Gastrocnemius medialis (tissue), 4 donors: ENCODE measurements around the gene RNF38. TPM values are rescaled to one million over a fixed set of nuclear protein-coding genes. Genes with fewer than 3 reads are reported as not detected.
"Not testable (repeated sequence)": the region's sequence is repeated elsewhere in the genome, so short reads cannot be mapped to it uniquely, and the experiment has no call there.

Experiments used
- ATAC-seq, 2 donors: fragments of 150-250 bp; one replicate each; pipeline ENCODE4 v1.9.1; 2016
- DNase-seq, 2 donors: peaks; one replicate each; pipeline ENCODE4 v3.0.0-alpha.2; 2019
- H3K27ac ChIP-seq, 4 donors: fragments of 200-600 bp; sonication (generic); 1 replicate in 1 of 4; 2 replicates in 3 of 4; pipeline ENCODE4 v1.5.1; 2016 to 2018; ENCODE audit warnings: mild to moderate bottlenecking in 2 of 4, moderate library complexity in 1 of 4
- H3K27me3 ChIP-seq, 3 donors: fragments of 200-600 bp; sonication (generic) in 2 of 3; 1 replicate in 1 of 3; 2 replicates in 2 of 3; pipeline versions ENCODE4 v1.5.1 to v1.6.0; 2016 to 2019; ENCODE audit warnings: mild to moderate bottlenecking in 1 of 3, moderate library complexity in 1 of 3
- H3K36me3 ChIP-seq, 2 donors: fragments of 200-600 bp; sonication (generic) in 1 of 2; one replicate each; pipeline ENCODE4 v1.5.1; 2017 to 2018
- H3K4me1 ChIP-seq, 2 donors: fragments of 200-600 bp; sonication (generic) in 1 of 2; one replicate each; pipeline ENCODE4 v1.5.1; 2016 to 2017; ENCODE audit warnings: mild to moderate bottlenecking in 2 of 2
- H3K4me3 ChIP-seq, 4 donors: fragments of 200-600 bp; sonication (generic) in 3 of 4; 1 replicate in 1 of 4; 2 replicates in 3 of 4; pipeline ENCODE4 v1.5.1; 2016 to 2019; ENCODE audit warnings: mild to moderate bottlenecking in 2 of 4
- H3K9me3 ChIP-seq, 3 donors: fragments of 200-600 bp; sonication (generic) in 2 of 3; 1 replicate in 1 of 3; 2 replicates in 2 of 3; pipeline ENCODE4 v1.5.1; 2016 to 2019
- CTCF ChIP-seq, 5 experiments: fragments of 450-650 bp in 3 of 5; fragments of 200-600 bp in 2 of 5; sonication (generic) in 2 of 5; IDR thresholded peaks in 4 of 5; conservative IDR thresholded peaks in 1 of 5; 1 replicate in 4 of 5; 2 replicates in 1 of 5; pipeline ENCODE4 v1.5.1; 2016 to 2019; ENCODE audit warnings: antibody characterized with exemption in 5 of 5, mild to moderate bottlenecking in 3 of 5, moderate library complexity in 3 of 5
- POLR2A ChIP-seq, 2 donors: fragments of 450-650 bp; IDR thresholded peaks; one replicate each; pipeline ENCODE4 v1.6.1; 2017; ENCODE audit warnings: antibody characterized with exemption in 2 of 2, mild to moderate bottlenecking in 2 of 2, moderate library complexity in 2 of 2
- in situ Hi-C, 4 donors: fragments of 200-750 bp; cut with MboI; loops; one replicate each; pipeline versions ENCODE4 v1.15.0 to v1.8.0; 2017; ENCODE audit warnings: low sequenced_read_pairs in 4 of 4
- intact Hi-C: fragments of 100-400 bp; cut with DNase I; formaldehyde crosslinking; loops from one replicate; pipeline ENCODE4 v1.15.1; 2023; ENCODE audit warnings: low total_unique reads
- total RNA-seq, 4 donors: library from RNA; depleted of rRNA; stranded (reverse); fragments of >200 nt; gene quantifications; one replicate each; pipeline versions ENCODE4 v1.1.0 to v1.2.3, GENCODE V29; 2016

Gene RNF38
- total RNA-seq, 4 donors from 2014 or later = 15.7 to 24.8 (median 20.7) TPM

- in situ Hi-C loops = no loop called here
- intact Hi-C loops = no loop called here
- H3K9me3 ChIP-seq = no peaks in the 10 kb centered on the region
- no peaks in the 10 kb centered on the region for H3K27me3 ChIP-seq
- H3K4me3 ChIP-seq = no peak overlapping the region
- no peak for DNase-seq
- peak overlapping the region in 1 of 4 donors; percentile 35 for H3K27ac ChIP-seq
- ATAC-seq = no peak
- H3K4me1 ChIP-seq = no peaks in the 10 kb centered on the region
- TF ChIP-seq POLR2A (IDR thresholded peaks at IDR 0.05) (no peak), CTCF (IDR thresholded peaks at IDR 0.05 in 4 of 5, conservative IDR thresholded peaks at IDR 0.05 in 1 of 5) (no peak)
- H3K36me3 ChIP-seq = no peaks in the 10 kb centered on the region
Measured at GRCh38 chr9:36297798-36298197, 102.3 kb downstream of the RNF38 start.

GRCh38 chr9:36294996-36295395, 105.1 kb downstream of the RNF38 start:
- H3K27ac ChIP-seq, H3K4me3 ChIP-seq, DNase-seq, H3K4me1 ChIP-seq, H3K36me3 ChIP-seq, in situ Hi-C loops, intact Hi-C loops, H3K27me3 ChIP-seq, ATAC-seq, H3K9me3 ChIP-seq: not testable (repeated sequence)

- H3K9me3 ChIP-seq = no peaks in the 10 kb centered on the region
- ATAC-seq = no peak
- no peaks in the 10 kb centered on the region for H3K4me1 ChIP-seq
- TF ChIP-seq CTCF (IDR thresholded peaks at IDR 0.05 in 4 of 5, conservative IDR thresholded peaks at IDR 0.05 in 1 of 5) (no peak), POLR2A (IDR thresholded peaks at IDR 0.05) (no peak)
- H3K36me3 ChIP-seq = no peaks in the 10 kb centered on the region
- intact Hi-C loops (no loop called here), in situ Hi-C loops (no loop called here)
- H3K27me3 ChIP-seq = no peaks in the 10 kb centered on the region
- H3K27ac ChIP-seq = no peak overlapping the region
- H3K4me3 ChIP-seq = no peak overlapping the region
- DNase-seq = no peak
Measured at GRCh38 chr9:36293918-36294317, 106.2 kb downstream of the RNF38 start.

- Histone ChIP-seq H3K4me3 (no peak overlapping the region), H3K9me3 (no peaks in the 10 kb centered on the region), H3K36me3 (no peaks in the 10 kb centered on the region), H3K27ac (no peak overlapping the region), H3K27me3 (no peaks in the 10 kb centered on the region), H3K4me1 (no peaks in the 10 kb centered on the region)
- ATAC-seq (no peak), DNase-seq (no peak)
- intact Hi-C loops (no loop called here), in situ Hi-C loops (no loop called here)
- no peak for TF ChIP-seq POLR2A (IDR thresholded peaks at IDR 0.05)
- no peak for TF ChIP-seq CTCF (IDR thresholded peaks at IDR 0.05 in 4 of 5, conservative IDR thresholded peaks at IDR 0.05 in 1 of 5)
Measured at GRCh38 chr9:36293171-36293570, 106.9 kb downstream of the RNF38 start.

GRCh38 chr9:36292641-36293040, 107.4 kb downstream of the RNF38 start:
- DNase-seq = no peak
- Histone ChIP-seq H3K36me3 (no peaks in the 10 kb centered on the region), H3K4me1 (no peaks in the 10 kb centered on the region), H3K9me3 (no peaks in the 10 kb centered on the region), H3K27ac (no peak overlapping the region), H3K27me3 (no peaks in the 10 kb centered on the region), H3K4me3 (no peak overlapping the region)
- in situ Hi-C loops (no loop called here), intact Hi-C loops (no loop called here)
- no peak for ATAC-seq
- TF ChIP-seq POLR2A (IDR thresholded peaks at IDR 0.05) (no peak), CTCF (IDR thresholded peaks at IDR 0.05 in 4 of 5, conservative IDR thresholded peaks at IDR 0.05 in 1 of 5) (no peak)
